Measurements from ENCODE around the gene RABGGTA.
A peak's percentile ranks its signal among the peaks of the same experiment; 100 is the strongest.

The RABGGTA gene

DNA sequence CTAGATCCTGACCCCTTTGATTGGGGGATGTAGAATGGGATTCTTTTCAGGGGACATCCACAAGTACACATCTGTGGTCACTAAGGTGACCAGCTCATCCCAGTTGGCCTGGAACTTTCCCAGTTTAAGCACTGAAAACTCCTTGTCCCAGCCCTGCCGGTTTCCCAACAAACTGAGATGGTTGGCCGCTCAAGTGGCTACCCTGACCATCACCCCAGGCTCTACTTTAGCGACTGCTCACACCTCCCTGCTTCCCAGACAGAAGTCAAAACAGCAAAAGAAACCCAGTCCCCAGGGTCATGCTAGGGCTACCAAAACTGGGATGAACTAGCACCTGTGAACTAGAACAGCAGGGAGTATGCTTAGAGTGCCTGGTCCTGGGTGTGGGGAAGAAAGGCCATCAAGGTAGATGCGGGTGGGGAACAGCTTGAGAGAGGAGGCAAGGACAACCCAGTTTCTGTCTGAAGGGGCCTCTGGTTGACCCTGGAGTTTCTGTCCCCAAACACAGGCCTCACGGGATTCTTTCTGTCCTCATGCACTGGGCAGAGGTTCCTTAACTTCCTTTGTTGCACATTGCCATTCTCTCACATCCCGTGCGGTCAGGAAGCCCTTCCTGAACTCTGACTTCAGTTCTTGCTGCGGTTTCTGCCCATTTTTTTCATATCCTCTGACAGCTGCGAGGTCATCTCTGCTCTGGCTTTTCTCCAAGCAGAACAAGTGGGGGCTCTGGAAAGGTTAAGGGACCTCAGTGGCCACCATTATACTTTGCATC, 41.5 kb upstream of the RABGGTA start:
- H3K9ac ChIP-seq (ENCODE audit: low read length): no peak overlapping the region
- peak in 1 of 2 donors; percentile 23 for DNase-seq
- no peaks in the 10 kb centered on the region for H3K27me3 ChIP-seq (ENCODE audit: insufficient read depth, low read length)
- no peaks in the 10 kb centered on the region for H3K79me2 ChIP-seq (ENCODE audit: control insufficient read depth, insufficient read depth, low read length, poor library complexity)
- H3K9me3 ChIP-seq (ENCODE audit: insufficient read depth, low read depth, low read length): no peaks in the 10 kb centered on the region
- no peak overlapping the region for H3K14ac ChIP-seq (ENCODE audit: low read length)
- H3K79me1 ChIP-seq (ENCODE audit: low read length): no peaks in the 10 kb centered on the region
- no peak overlapping the region for H3K4ac ChIP-seq (ENCODE audit: low read depth, low read length)
- no peak overlapping the region for H3K27ac ChIP-seq (ENCODE audit: low read depth, low read length)
- no peak overlapping the region for H2AFZ ChIP-seq (ENCODE audit: insufficient read depth, low read length, poor library complexity)
- peaks cover 24% of the 10 kb centered on the region in 2 experiments for H3K36me3 ChIP-seq (ENCODE audit: control insufficient read depth in 1 of 2, insufficient read depth in 2 of 2, low read length in 2 of 2)
- H2BK120ac ChIP-seq (ENCODE audit: insufficient read depth, low read length, poor library complexity): no peak overlapping the region
- no peak overlapping the region for H4K8ac ChIP-seq (ENCODE audit: low read depth, low read length)
- no peak overlapping the region for H2BK5ac ChIP-seq (ENCODE audit: low read depth, low read length, poor library complexity)
- no peak overlapping the region for H2AK5ac ChIP-seq (ENCODE audit: low read length)
- H3K23ac ChIP-seq (ENCODE audit: low read length): no peak overlapping the region
- no peak overlapping the region for H4K91ac ChIP-seq (ENCODE audit: low read depth, low read length)
- H3K4me1 ChIP-seq (ENCODE audit: control insufficient read depth in 1 of 2, insufficient read depth in 2 of 2, low read length in 2 of 2): peaks cover 0 to under 1% of the 10 kb centered on the region in 2 experiments
- H3K4me3 ChIP-seq (ENCODE audit: low read depth, low read length): no peak overlapping the region
- no peak overlapping the region for H2BK12ac ChIP-seq (ENCODE audit: low read length)
- WGBS (ENCODE audit: extremely low coverage, insufficient coverage, insufficient read length): no CpG with 5 or more reads among the region's 9 CpGs
- no peak overlapping the region for H3K4me2 ChIP-seq (ENCODE audit: low read length)
- no peak overlapping the region for H3K18ac ChIP-seq (ENCODE audit: low read length)
- H4K12ac ChIP-seq (ENCODE audit: low read depth, low read length): no peak overlapping the region

- Histone ChIP-seq H2AFZ (ENCODE audit: insufficient read depth, low read length, poor library complexity) (no peak overlapping the region), H3K27ac (ENCODE audit: low read depth, low read length) (no peak overlapping the region), H3K18ac (ENCODE audit: low read length) (no peak overlapping the region), H4K8ac (ENCODE audit: low read depth, low read length) (no peak overlapping the region), H3K27me3 (ENCODE audit: insufficient read depth, low read length) (no peaks in the 10 kb centered on the region), H3K4me1 (ENCODE audit: control insufficient read depth in 1 of 2, insufficient read depth in 2 of 2, low read length in 2 of 2) (peaks cover 0 to 5% of the 10 kb centered on the region in 2 experiments), H2BK5ac (ENCODE audit: low read depth, low read length, poor library complexity) (no peak overlapping the region), H3K79me1 (ENCODE audit: low read length) (no peaks in the 10 kb centered on the region), H3K23ac (ENCODE audit: low read length) (no peak overlapping the region), H4K91ac (ENCODE audit: low read depth, low read length) (no peak overlapping the region), H3K79me2 (ENCODE audit: control insufficient read depth, insufficient read depth, low read length, poor library complexity) (no peaks in the 10 kb centered on the region), H2BK120ac (ENCODE audit: insufficient read depth, low read length, poor library complexity) (no peak overlapping the region), H3K36me3 (ENCODE audit: control insufficient read depth in 1 of 2, insufficient read depth in 2 of 2, low read length in 2 of 2) (peaks cover 24 to 27% of the 10 kb centered on the region in 2 experiments), H4K12ac (ENCODE audit: low read depth, low read length) (no peak overlapping the region), H3K14ac (ENCODE audit: low read length) (no peak overlapping the region), H3K4ac (ENCODE audit: low read depth, low read length) (no peak overlapping the region), H3K9me3 (ENCODE audit: insufficient read depth, low read depth, low read length) (no peaks in the 10 kb centered on the region), H3K4me3 (ENCODE audit: low read depth, low read length) (no peak overlapping the region), H2AK5ac (ENCODE audit: low read length) (no peak overlapping the region), H2BK12ac (ENCODE audit: low read length) (no peak overlapping the region), H3K9ac (ENCODE audit: low read length) (no peak overlapping the region), H3K4me2 (ENCODE audit: low read length) (no peak overlapping the region)
- DNase-seq: peak in 1 of 2 donors; percentile 12
- WGBS (ENCODE audit: extremely low coverage, insufficient coverage, insufficient read length): no CpG with 5 or more reads among the region's 1 CpG
Observed at GRCh38 chr14:24311837-24312615, 40.6 kb upstream of the RABGGTA start.

DNA sequence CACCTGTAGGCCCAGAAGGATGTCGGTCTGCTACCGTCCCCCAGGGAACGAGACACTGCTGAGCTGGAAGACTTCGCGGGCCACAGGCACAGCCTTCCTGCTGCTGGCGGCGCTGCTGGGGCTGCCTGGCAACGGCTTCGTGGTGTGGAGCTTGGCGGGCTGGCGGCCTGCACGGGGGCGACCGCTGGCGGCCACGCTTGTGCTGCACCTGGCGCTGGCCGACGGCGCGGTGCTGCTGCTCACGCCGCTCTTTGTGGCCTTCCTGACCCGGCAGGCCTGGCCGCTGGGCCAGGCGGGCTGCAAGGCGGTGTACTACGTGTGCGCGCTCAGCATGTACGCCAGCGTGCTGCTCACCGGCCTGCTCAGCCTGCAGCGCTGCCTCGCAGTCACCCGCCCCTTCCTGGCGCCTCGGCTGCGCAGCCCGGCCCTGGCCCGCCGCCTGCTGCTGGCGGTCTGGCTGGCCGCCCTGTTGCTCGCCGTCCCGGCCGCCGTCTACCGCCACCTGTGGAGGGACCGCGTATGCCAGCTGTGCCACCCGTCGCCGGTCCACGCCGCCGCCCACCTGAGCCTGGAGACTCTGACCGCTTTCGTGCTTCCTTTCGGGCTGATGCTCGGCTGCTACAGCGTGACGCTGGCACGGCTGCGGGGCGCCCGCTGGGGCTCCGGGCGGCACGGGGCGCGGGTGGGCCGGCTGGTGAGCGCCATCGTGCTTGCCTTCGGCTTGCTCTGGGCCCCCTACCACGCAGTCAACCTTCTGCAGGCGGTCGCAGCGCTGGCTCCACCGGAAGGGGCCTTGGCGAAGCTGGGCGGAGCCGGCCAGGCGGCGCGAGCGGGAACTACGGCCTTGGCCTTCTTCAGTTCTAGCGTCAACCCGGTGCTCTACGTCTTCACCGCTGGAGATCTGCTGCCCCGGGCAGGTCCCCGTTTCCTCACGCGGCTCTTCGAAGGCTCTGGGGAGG, 39.5 kb upstream of the RABGGTA start, which contains the start of gene LTB4R:
Gene LTB4R, plus strand, starts transcription at position 857 of the 959 bp plus-strand sequence. CDS start 4,150 bp downstream, outside the sequence.
- Histone ChIP-seq H3K4me2 (ENCODE audit: low read length) (no peak within 1 kb of the TSS), H3K9ac (ENCODE audit: low read length) (no peak within 1 kb of the TSS), H4K91ac (ENCODE audit: low read depth, low read length) (no peak within 1 kb of the TSS), H3K18ac (ENCODE audit: low read length) (no peak within 1 kb of the TSS), H2AFZ (ENCODE audit: insufficient read depth, low read length, poor library complexity) (no peak within 1 kb of the TSS), H3K23ac (ENCODE audit: low read length) (no peak within 1 kb of the TSS), H4K12ac (ENCODE audit: low read depth, low read length) (no peak within 1 kb of the TSS), H2BK5ac (ENCODE audit: low read depth, low read length, poor library complexity) (no peak within 1 kb of the TSS), H3K27ac (ENCODE audit: low read depth, low read length) (no peak within 1 kb of the TSS), H3K9me3 (ENCODE audit: insufficient read depth, low read depth, low read length) (no peaks in the 10 kb centered on the region), H3K14ac (ENCODE audit: low read length) (no peak within 1 kb of the TSS), H3K36me3 (ENCODE audit: control insufficient read depth in 1 of 2, insufficient read depth in 2 of 2, low read length in 2 of 2) (peaks cover 28 to 35% of the 10 kb centered on the region in 2 experiments), H2AK5ac (ENCODE audit: low read length) (no peak within 1 kb of the TSS), H2BK12ac (ENCODE audit: low read length) (no peak within 1 kb of the TSS), H3K27me3 (ENCODE audit: insufficient read depth, low read length) (no peaks in the 10 kb centered on the region), H3K4me1 (ENCODE audit: control insufficient read depth in 1 of 2, insufficient read depth in 2 of 2, low read length in 2 of 2) (peaks cover 0 to 5% of the 10 kb centered on the region in 2 experiments), H2BK120ac (ENCODE audit: insufficient read depth, low read length, poor library complexity) (no peak within 1 kb of the TSS), H3K4ac (ENCODE audit: low read depth, low read length) (no peak within 1 kb of the TSS), H3K79me1 (ENCODE audit: low read length) (no peaks in the 10 kb centered on the region), H3K4me3 (ENCODE audit: low read depth, low read length) (no peak within 1 kb of the TSS), H4K8ac (ENCODE audit: low read depth, low read length) (no peak within 1 kb of the TSS), H3K79me2 (ENCODE audit: control insufficient read depth, insufficient read depth, low read length, poor library complexity) (no peaks in the 10 kb centered on the region)
- WGBS (ENCODE audit: extremely low coverage, insufficient coverage, insufficient read length): no CpG with 5 or more reads among the region's 99 CpGs
- DNase-seq: peak in 1 of 2 donors; percentile 2

GRCh38 chr14:24310265-24310645, 38.9 kb upstream of the RABGGTA start:
- H3K9me3 ChIP-seq (ENCODE audit: insufficient read depth, low read depth, low read length): no peaks in the 10 kb centered on the region
- DNase-seq: no peak
- peaks cover 0 to 5% of the 10 kb centered on the region in 2 experiments for H3K4me1 ChIP-seq (ENCODE audit: control insufficient read depth in 1 of 2, insufficient read depth in 2 of 2, low read length in 2 of 2)
- H3K23ac ChIP-seq (ENCODE audit: low read length): no peak overlapping the region
- no peak overlapping the region for H3K18ac ChIP-seq (ENCODE audit: low read length)
- H4K91ac ChIP-seq (ENCODE audit: low read depth, low read length): no peak overlapping the region
- no peak overlapping the region for H2AFZ ChIP-seq (ENCODE audit: insufficient read depth, low read length, poor library complexity)
- H4K8ac ChIP-seq (ENCODE audit: low read depth, low read length): no peak overlapping the region
- no peak overlapping the region for H2BK12ac ChIP-seq (ENCODE audit: low read length)
- no peaks in the 10 kb centered on the region for H3K79me2 ChIP-seq (ENCODE audit: control insufficient read depth, insufficient read depth, low read length, poor library complexity)
- H3K27me3 ChIP-seq (ENCODE audit: insufficient read depth, low read length): no peaks in the 10 kb centered on the region
- no CpG with 5 or more reads among the region's 5 CpGs for WGBS (ENCODE audit: extremely low coverage, insufficient coverage, insufficient read length)
- H3K36me3 ChIP-seq (ENCODE audit: control insufficient read depth in 1 of 2, insufficient read depth in 2 of 2, low read length in 2 of 2): peaks cover 35 to 42% of the 10 kb centered on the region in 2 experiments
- no peaks in the 10 kb centered on the region for H3K79me1 ChIP-seq (ENCODE audit: low read length)
- no peak overlapping the region for H3K14ac ChIP-seq (ENCODE audit: low read length)
- H3K4me3 ChIP-seq (ENCODE audit: low read depth, low read length): no peak overlapping the region
- no peak overlapping the region for H2AK5ac ChIP-seq (ENCODE audit: low read length)
- H3K9ac ChIP-seq (ENCODE audit: low read length): no peak overlapping the region
- no peak overlapping the region for H2BK5ac ChIP-seq (ENCODE audit: low read depth, low read length, poor library complexity)
- no peak overlapping the region for H3K4ac ChIP-seq (ENCODE audit: low read depth, low read length)
- H2BK120ac ChIP-seq (ENCODE audit: insufficient read depth, low read length, poor library complexity): no peak overlapping the region
- no peak overlapping the region for H4K12ac ChIP-seq (ENCODE audit: low read depth, low read length)
- H3K27ac ChIP-seq (ENCODE audit: low read depth, low read length): no peak overlapping the region
- H3K4me2 ChIP-seq (ENCODE audit: low read length): no peak overlapping the region
